Thyroid gland (tissue), 4 donors: Measurements from ENCODE around the gene MAGEA2.
"Not testable (repeated sequence)": the region's sequence is repeated elsewhere in the genome, so short reads cannot be mapped to it uniquely, and the experiment has no call there.

Experiments
- CTCF ChIP-seq, 6 experiments: fragments of 200-600 bp in 3 of 6; fragments of 450-650 bp in 3 of 6; sonication (generic) in 3 of 6; IDR thresholded peaks; one replicate each; pipeline ENCODE4 v1.5.1; 2016 to 2019; ENCODE audit warnings: antibody characterized with exemption in 6 of 6, mild to moderate bottlenecking in 2 of 6, inconsistent platforms in 1 of 6, moderate library complexity in 1 of 6
- POLR2A ChIP-seq, 2 donors: fragments of 450-650 bp; IDR thresholded peaks; one replicate each; pipeline ENCODE4 v1.6.1; 2017; ENCODE audit warnings: antibody characterized with exemption in 2 of 2, mild to moderate bottlenecking in 2 of 2, moderate library complexity in 1 of 2

GRCh38 chrX:152736528-152736927 is 17.1 kb downstream of the MAGEA2 start:
- TF ChIP-seq CTCF, POLR2A (IDR thresholded peaks at IDR 0.05): not testable (repeated sequence)
